ENCODE measurements around the gene AOC2. TPM values are rescaled to one million over a fixed set of nuclear protein-coding genes. Genes with fewer than 3 reads are reported as not detected.

AOC2 gene
- total RNA-seq, 2 experiments from 2014 or later, result 2.0 to 2.6 TPM

GRCh38 chr17:42833767-42834422 lies 10.5 kb upstream of the AOC2 start:
- Mint-ChIP-seq H3K4me3 (peak overlapping the region; percentile 95), H3K27me3 (ENCODE audit: low read depth) (no peaks in the 10 kb centered on the region), H3K36me3 (ENCODE audit: low read depth) (peaks cover 16% of the 10 kb centered on the region), H3K27ac (peak overlapping the region; percentile 97), H3K9me3 (no peaks in the 10 kb centered on the region), H3K4me1 (ENCODE audit: low read depth) (peaks cover 22% of the 10 kb centered on the region)
- intact Hi-C loops (cut with micrococcal nuclease), result loop anchor here (1.0 to 5.0 kb wide), 4 partner anchors 36 to 164 kb away; partner anchors contain the start of genes CNTD1, COA3, PTGES3L and RPL27
- CTCF ChIA-PET, result interaction anchor here (0.6 to 4.2 kb wide), 7 partner anchors 8 to 255 kb away, joined by 4 to 16 read pairs (median 6); partner anchors contain the start of genes AOC2, BECN1 and RPL27
- no peak for DNase-seq

DNA sequence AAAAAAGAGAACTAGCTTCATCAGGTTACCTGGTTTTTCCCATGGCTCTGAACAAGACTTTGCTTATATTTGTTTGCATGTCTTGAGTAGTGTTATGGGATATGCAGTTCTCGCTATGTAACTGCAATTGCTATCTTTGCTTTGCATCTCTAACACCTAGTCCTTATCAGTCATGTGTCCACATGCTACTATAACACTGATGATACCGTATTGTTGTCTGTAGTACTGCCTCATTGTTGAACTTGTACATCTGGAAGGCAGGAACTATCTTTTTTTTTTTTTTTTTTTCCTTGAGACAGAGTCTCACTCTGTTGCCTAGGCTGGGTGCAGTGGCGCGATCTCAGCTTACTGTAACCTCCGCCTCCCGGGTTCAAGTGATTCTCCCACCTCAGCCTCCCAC lies 8.6 kb upstream of the AOC2 start:
- Mint-ChIP-seq H3K4me1 (ENCODE audit: low read depth) (peaks cover 22% of the 10 kb centered on the region), H3K36me3 (ENCODE audit: low read depth) (peaks cover 25% of the 10 kb centered on the region), H3K27me3 (ENCODE audit: low read depth) (no peaks in the 10 kb centered on the region), H3K27ac (no peak overlapping the region), H3K9me3 (no peaks in the 10 kb centered on the region), H3K4me3 (no peak overlapping the region)
- CTCF ChIA-PET, result interaction anchor here (0.6 to 3.2 kb wide), 5 partner anchors 11 to 162 kb away, joined by 3 to 16 read pairs (median 4); partner anchors contain the start of genes BECN1 and RPL27
- no peak for DNase-seq
- intact Hi-C loops (cut with micrococcal nuclease), result no loop called here

DNA sequence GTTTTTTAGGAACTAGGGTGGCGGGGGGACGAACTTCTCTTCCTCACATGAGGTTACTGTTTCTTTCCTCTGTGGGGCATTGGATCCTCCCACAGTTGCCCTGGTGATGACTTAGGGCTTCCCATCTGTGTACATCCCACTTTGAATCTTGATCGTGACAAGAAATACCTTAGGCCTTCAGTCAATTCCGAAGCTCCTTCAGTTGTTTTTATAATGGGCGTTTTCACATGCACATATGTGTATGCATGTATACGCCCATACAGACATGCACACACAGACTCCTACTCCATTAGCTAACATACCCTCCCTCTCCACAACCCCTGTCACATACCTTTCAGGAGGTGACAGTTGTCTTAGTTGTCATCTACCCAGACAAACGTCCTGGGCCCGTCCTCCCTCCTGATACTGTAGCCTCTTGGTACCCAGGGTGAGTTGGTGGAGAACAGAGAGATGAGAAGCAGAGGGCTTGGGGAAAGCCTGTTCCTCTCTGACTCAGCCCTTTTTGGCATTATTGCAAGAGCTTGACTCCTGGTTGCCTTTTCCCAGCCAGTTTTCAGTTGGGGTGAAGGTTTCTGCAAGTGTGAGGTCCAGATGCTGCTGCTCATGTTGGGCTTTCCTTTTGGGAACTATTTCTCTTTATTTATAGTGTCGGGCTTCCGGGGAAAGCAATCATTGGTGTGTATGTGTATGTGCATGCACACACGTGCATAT lies 2.2 kb upstream of the AOC2 start:
- CTCF ChIA-PET, result interaction anchor here (1.0 to 2.7 kb wide), 4 partner anchors 8 to 155 kb away, joined by 3 to 6 read pairs (median 4); partner anchors contain the start of gene PSME3
- peaks cover 13% of the 10 kb centered on the region for H3K4me1 Mint-ChIP-seq (ENCODE audit: low read depth)
- H3K9me3 Mint-ChIP-seq, result no peaks in the 10 kb centered on the region
- H3K36me3 Mint-ChIP-seq (ENCODE audit: low read depth), result peaks cover 36% of the 10 kb centered on the region
- peak overlapping the region; percentile 31 for H3K27ac Mint-ChIP-seq
- intact Hi-C loops (cut with micrococcal nuclease), result no loop called here
- no peak overlapping the region for H3K4me3 Mint-ChIP-seq
- no peaks in the 10 kb centered on the region for H3K27me3 Mint-ChIP-seq (ENCODE audit: low read depth)
- DNase-seq, result no peak

- H3K36me3 Mint-ChIP-seq (ENCODE audit: low read depth), result peaks cover 31% of the 10 kb centered on the region
- CTCF ChIA-PET, result interaction anchor here (0.6 to 2.7 kb wide), 8 partner anchors 10 to 433 kb away, joined by 3 to 6 read pairs (median 4); partner anchors contain the start of gene PSME3
- H3K4me3 Mint-ChIP-seq, result no peak overlapping the region
- no peaks in the 10 kb centered on the region for H3K9me3 Mint-ChIP-seq
- peaks cover 13% of the 10 kb centered on the region for H3K4me1 Mint-ChIP-seq (ENCODE audit: low read depth)
- H3K27ac Mint-ChIP-seq, result no peak overlapping the region
- intact Hi-C loops (cut with micrococcal nuclease), result loop anchor here (1.0 kb wide), 2 partner anchors 138 to 155 kb away; partner anchors contain the start of gene RPL27
- no peaks in the 10 kb centered on the region for H3K27me3 Mint-ChIP-seq (ENCODE audit: low read depth)
- DNase-seq, result peak; percentile 33
Measured at GRCh38 chr17:42843358-42843934, 934 bp upstream of the AOC2 start.

GRCh38 chr17:42844761-42845555 lies 578 bp downstream of the AOC2 start:
- Mint-ChIP-seq H3K9me3 (no peaks in the 10 kb centered on the region), H3K36me3 (ENCODE audit: low read depth) (peaks cover 19% of the 10 kb centered on the region), H3K4me1 (ENCODE audit: low read depth) (peaks cover 13% of the 10 kb centered on the region), H3K27ac (no peak overlapping the region), H3K27me3 (ENCODE audit: low read depth) (no peaks in the 10 kb centered on the region), H3K4me3 (no peak overlapping the region)
- CTCF ChIA-PET, result interaction anchor here (0.5 kb wide), 1 partner anchor 164 kb away, joined by 3 read pairs; no protein-coding TSS in a partner anchor
- DNase-seq, result no peak
- intact Hi-C loops (cut with micrococcal nuclease), result no loop called here

DNA sequence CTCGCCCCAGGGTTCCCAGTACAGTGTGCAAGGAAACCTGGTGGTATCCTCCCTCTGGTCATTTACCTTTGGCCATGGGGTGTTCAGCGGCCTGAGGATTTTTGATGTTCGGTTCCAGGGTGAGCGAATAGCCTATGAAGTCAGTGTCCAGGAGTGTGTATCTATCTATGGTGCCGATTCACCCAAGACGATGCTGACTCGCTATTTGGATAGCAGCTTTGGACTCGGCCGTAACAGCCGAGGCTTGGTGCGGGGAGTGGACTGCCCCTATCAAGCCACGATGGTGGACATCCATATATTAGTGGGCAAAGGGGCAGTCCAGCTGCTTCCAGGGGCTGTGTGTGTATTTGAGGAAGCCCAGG lies 1.2 kb downstream of the AOC2 start:
- intact Hi-C loops (cut with micrococcal nuclease), result no loop called here
- Mint-ChIP-seq H3K36me3 (ENCODE audit: low read depth) (peaks cover 19% of the 10 kb centered on the region), H3K4me3 (no peak overlapping the region), H3K9me3 (no peaks in the 10 kb centered on the region), H3K27me3 (ENCODE audit: low read depth) (no peaks in the 10 kb centered on the region), H3K27ac (no peak overlapping the region), H3K4me1 (ENCODE audit: low read depth) (peaks cover 13% of the 10 kb centered on the region)
- DNase-seq, result no peak
- CTCF ChIA-PET, result interaction anchor here (0.5 kb wide), 1 partner anchor 163 kb away, joined by 3 read pairs; no protein-coding TSS in a partner anchor

DNA sequence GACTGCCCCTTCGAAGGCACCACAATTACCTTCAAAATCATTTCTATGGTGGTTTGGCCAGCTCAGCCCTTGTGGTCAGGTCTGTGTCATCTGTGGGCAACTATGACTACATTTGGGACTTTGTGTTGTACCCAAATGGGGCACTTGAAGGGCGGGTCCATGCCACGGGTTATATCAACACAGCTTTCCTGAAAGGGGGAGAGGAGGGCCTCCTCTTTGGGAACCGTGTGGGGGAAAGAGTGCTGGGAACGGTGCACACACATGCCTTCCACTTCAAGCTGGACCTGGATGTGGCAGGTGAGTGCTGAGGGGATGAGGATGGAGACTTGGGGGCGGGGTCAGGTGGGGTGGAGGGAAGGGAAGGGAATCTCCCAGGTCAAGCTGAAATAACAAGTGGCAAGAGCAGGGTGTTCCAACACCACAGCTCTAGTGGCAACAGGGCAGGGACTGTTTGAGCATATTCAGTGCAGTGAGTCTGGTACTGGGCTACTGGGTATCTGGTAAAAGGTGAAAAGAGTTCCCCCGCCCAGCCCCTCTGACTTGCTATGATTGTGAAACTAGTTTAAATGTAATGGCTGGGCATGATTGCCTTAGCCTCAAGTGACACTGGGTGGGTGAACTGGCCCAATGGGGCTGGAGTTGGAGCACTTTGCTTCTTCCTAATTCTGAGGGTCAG lies 1.7 kb downstream of the AOC2 start:
- DNase-seq, result peak; percentile 66
- Mint-ChIP-seq H3K9me3 (no peaks in the 10 kb centered on the region), H3K4me3 (no peak overlapping the region), H3K27me3 (ENCODE audit: low read depth) (no peaks in the 10 kb centered on the region), H3K36me3 (ENCODE audit: low read depth) (peaks cover 18% of the 10 kb centered on the region), H3K27ac (peak overlapping the region; percentile 13), H3K4me1 (ENCODE audit: low read depth) (peaks cover 13% of the 10 kb centered on the region)
- CTCF ChIA-PET, result interaction anchor here (0.5 kb wide), 1 partner anchor 162 kb away, joined by 3 read pairs; no protein-coding TSS in a partner anchor
- intact Hi-C loops (cut with micrococcal nuclease), result no loop called here

GRCh38 chr17:42846594-42847280 lies 2.4 kb downstream of the AOC2 start:
- Mint-ChIP-seq H3K36me3 (ENCODE audit: low read depth) (peaks cover 15% of the 10 kb centered on the region), H3K27ac (no peak overlapping the region), H3K4me1 (ENCODE audit: low read depth) (peaks cover 13% of the 10 kb centered on the region), H3K27me3 (ENCODE audit: low read depth) (no peaks in the 10 kb centered on the region), H3K9me3 (no peaks in the 10 kb centered on the region), H3K4me3 (no peak overlapping the region)
- intact Hi-C loops (cut with micrococcal nuclease), result no loop called here
- DNase-seq, result no peak
- CTCF ChIA-PET, result no interaction called here

DNA sequence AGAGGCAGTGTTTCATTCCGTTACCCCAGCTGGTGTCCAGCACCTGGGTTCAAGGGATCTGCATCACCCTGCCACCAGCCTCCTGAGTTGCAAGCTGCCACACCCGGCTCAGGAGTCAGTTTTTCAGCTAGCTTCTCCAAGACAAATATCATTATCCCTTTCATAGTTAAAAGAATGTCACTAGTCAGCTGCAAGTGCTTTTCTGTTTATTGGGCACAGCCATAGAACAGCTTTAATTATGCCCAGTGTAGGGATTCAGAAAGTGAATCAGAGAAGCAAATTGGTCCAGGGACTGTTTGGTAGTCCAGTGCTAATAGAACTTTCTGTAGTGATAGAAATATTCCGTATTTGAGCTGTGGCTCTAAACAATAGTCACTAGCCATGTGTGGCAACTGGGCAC lies 3.7 kb downstream of the AOC2 start:
- Mint-ChIP-seq H3K9me3 (no peaks in the 10 kb centered on the region), H3K36me3 (ENCODE audit: low read depth) (peaks cover 2% of the 10 kb centered on the region), H3K27ac (no peak overlapping the region), H3K4me1 (ENCODE audit: low read depth) (peaks cover 13% of the 10 kb centered on the region), H3K27me3 (ENCODE audit: low read depth) (no peaks in the 10 kb centered on the region), H3K4me3 (no peak overlapping the region)
- CTCF ChIA-PET, result interaction anchor here (0.5 to 1.0 kb wide), 4 partner anchors 23 to 90 kb away, joined by 3 read pairs; no protein-coding TSS in a partner anchor
- no peak for DNase-seq
- intact Hi-C loops (cut with micrococcal nuclease), result no loop called here

- no peak for DNase-seq
- peaks cover 13% of the 10 kb centered on the region for H3K4me1 Mint-ChIP-seq (ENCODE audit: low read depth)
- no peaks in the 10 kb centered on the region for H3K9me3 Mint-ChIP-seq
- H3K36me3 Mint-ChIP-seq (ENCODE audit: low read depth), result peaks cover 2% of the 10 kb centered on the region
- no peak overlapping the region for H3K4me3 Mint-ChIP-seq
- CTCF ChIA-PET, result no interaction called here
- no peaks in the 10 kb centered on the region for H3K27me3 Mint-ChIP-seq (ENCODE audit: low read depth)
- no peak overlapping the region for H3K27ac Mint-ChIP-seq
- intact Hi-C loops (cut with micrococcal nuclease), result no loop called here
Measured at GRCh38 chr17:42849031-42849430, 4.7 kb downstream of the AOC2 start.

Data from activated naive CD4-positive, alpha-beta T cell treated with anti-CD3 and anti-CD28 coated beads for 36 hours (primary cell).